Heart left ventricle (tissue), 16 donors: Measurements from ENCODE around the gene NCS1. TPM values are rescaled to one million over a fixed set of nuclear protein-coding genes. Genes with fewer than 3 reads are reported as not detected.
A peak's percentile ranks its signal among the peaks of the same experiment; 100 is the strongest.

Source experiments
- ATAC-seq, 4 donors: fragments of 200-7000 bp; cut with Tn5 transposase; one replicate each; pipeline ENCODE4 v1.9.1; 2020 to 2022; ENCODE audit warnings: moderate library complexity in 4 of 4, mild to moderate bottlenecking in 3 of 4, moderate number of reproducible peaks in 1 of 4
- DNase-seq, 5 donors: peaks; one replicate each; pipeline ENCODE4 v3.0.0-alpha.2; 2020
- H3K27ac ChIP-seq, 12 donors: fragments of 200-600 bp; sonication (generic) in 4 of 12; one replicate each; pipeline versions ENCODE4 v1.5.0 to v1.8.0; 2016 to 2022; ENCODE audit warnings: mild to moderate bottlenecking in 2 of 12
- H3K27me3 ChIP-seq, 9 donors: fragments of 200-600 bp; sonication (generic) in 2 of 9; one replicate each; pipeline versions ENCODE4 v1.5.1 to v1.8.0; 2016 to 2022; ENCODE audit warnings: mild to moderate bottlenecking in 3 of 9
- H3K36me3 ChIP-seq, 9 donors: fragments of 200-600 bp; sonication (generic) in 2 of 9; one replicate each; pipeline versions ENCODE4 v1.5.0 to v1.8.0; 2018 to 2022; ENCODE audit warnings: mild to moderate bottlenecking in 2 of 9
- H3K4me1 ChIP-seq, 12 donors: fragments of 200-600 bp; sonication (generic) in 4 of 12; one replicate each; pipeline versions ENCODE4 v1.5.0 to v1.8.0; 2016 to 2022; ENCODE audit warnings: mild to moderate bottlenecking in 3 of 12
- H3K4me3 ChIP-seq, 12 donors: fragments of 200-600 bp; sonication (generic) in 4 of 12; one replicate each; pipeline versions ENCODE4 v1.5.0 to v1.8.0; 2017 to 2022; ENCODE audit warnings: mild to moderate bottlenecking in 9 of 12, moderate library complexity in 4 of 12
- H3K9me3 ChIP-seq, 12 donors: fragments of 200-600 bp; sonication (generic) in 4 of 12; one replicate each; pipeline versions ENCODE4 v1.5.0 to v1.8.0; 2016 to 2022; ENCODE audit warnings: mild to moderate bottlenecking in 1 of 12
- CTCF ChIP-seq, 12 donors: fragments of 200-600 bp; sonication (generic) in 4 of 12; IDR thresholded peaks; one replicate each; pipeline versions ENCODE4 v1.5.0 to v1.8.0; 2018 to 2022; ENCODE audit warnings: antibody characterized with exemption in 12 of 12, mild to moderate bottlenecking in 5 of 12
- POLR2A ChIP-seq, 2 donors: fragments of 450-650 bp; IDR thresholded peaks; one replicate each; pipeline ENCODE4 v1.6.1; 2017; ENCODE audit warnings: antibody characterized with exemption in 2 of 2, mild to moderate bottlenecking in 2 of 2, moderate library complexity in 2 of 2
- WGBS, 4 donors: extraction: QIAGEN DNeasy Blood & Tissue Kit in 2 of 4; methylation state at CpG; one replicate each; pipeline versions ENCODE4 v1.1.5 to v1.1.7; 2013 to 2018; 5-methylcytosine and 5-hydroxymethylcytosine counted together
- intact Hi-C, 10 donors: fragments of 100-400 bp; cut with DNase I; formaldehyde crosslinking; loops; one replicate each; pipeline versions ENCODE4 v1.11.1 to v1.14.2; 2022
- polyA plus RNA-seq, 2 donors: library from polyadenylated mRNA; stranded (reverse); fragments of 200-250 nt; gene quantifications; one replicate each; pipeline ENCODE4 v1.2.3, GENCODE V29; 2013
- total RNA-seq, 9 donors: library from RNA; depleted of rRNA in 2 of 9; stranded (reverse); fragments of >200 nt in 2 of 9; fragmentation: NEBNext Ultra II Directional in 3 of 9; extraction: Animal tissue kit (Norgen Biotek cat#: 25700) in 3 of 9; gene quantifications; one replicate each; pipeline versions ENCODE4 v1.1.0 to v1.2.4, GENCODE V29; 2016 to 2023
- donor health status: ischemic (EF 13 %, LVEDD 7.1; RV severe dilation, severe dysfunction).
- donor health status: healthy with polysubstance abuse.
- donor health status: DM: no; HTN: yes; CAD: no.
- donor health status: DM: no; HTN: no; CAD: no.
- donor health status: ischemic (EF 25% LVEDD 6.9; RV normal size, moderate dysfunction).
- donor health status: ischemic (EF 25% LVEDD 5.7; RV mildly dilated, moderate dysfunction).
- donor health status: healthy.
- donor health status: DM: yes; HTN: yes; CAD: no.
- donor health status: ischemic (EF 35%, LVEDD 5.7; RV mildly dilated, moderate dysfunction).
- donor health status: nonischemic (EF 11% LVEDD 7.7; RV severe dilation, severe dysfunction).
- donor health status: DM: yes; HTN: yes; CAD: no.
- donor health status: PGD.
- donor health status: ischemic (EF 29% LVEDD 5.4; RV normal size, mild dysfunction).
- donor health status: nonischemic (EF 23%, LVEDD 6.1; RV moderate dilation, normal function).

Gene NCS1
- total and polyA plus RNA-seq, 11 donors: 2.3 to 15.9 (median 9.4) TPM

GRCh38 chr9:130186051-130186450 lies 13.8 kb downstream of the NCS1 start:
- DNase-seq (no peak), ATAC-seq (no peak)
- Histone ChIP-seq H3K4me3 (no peak overlapping the region), H3K27ac (peak overlapping the region in 4 of 12 donors; percentile 23 to 88 (median 48)), H3K27me3 (no peaks in the 10 kb centered on the region), H3K9me3 (no peaks in the 10 kb centered on the region), H3K36me3 (no peaks in the 10 kb centered on the region), H3K4me1 (peaks cover 0 to 35% (median 11%) of the 10 kb centered on the region in 12 donors)
- TF ChIP-seq CTCF (IDR thresholded peaks at IDR 0.05): no peak
- no peak for TF ChIP-seq POLR2A (IDR thresholded peaks at IDR 0.05)
- 64 to 87% (median 72%) methylated on average over 2 to 6 of the region's 6 CpGs for WGBS, 4 donors
- intact Hi-C loops: loop anchor here in 1 of 10 donors (5.0 kb wide), 1 partner anchor 79 kb away; no protein-coding TSS in a partner anchor

DNA sequence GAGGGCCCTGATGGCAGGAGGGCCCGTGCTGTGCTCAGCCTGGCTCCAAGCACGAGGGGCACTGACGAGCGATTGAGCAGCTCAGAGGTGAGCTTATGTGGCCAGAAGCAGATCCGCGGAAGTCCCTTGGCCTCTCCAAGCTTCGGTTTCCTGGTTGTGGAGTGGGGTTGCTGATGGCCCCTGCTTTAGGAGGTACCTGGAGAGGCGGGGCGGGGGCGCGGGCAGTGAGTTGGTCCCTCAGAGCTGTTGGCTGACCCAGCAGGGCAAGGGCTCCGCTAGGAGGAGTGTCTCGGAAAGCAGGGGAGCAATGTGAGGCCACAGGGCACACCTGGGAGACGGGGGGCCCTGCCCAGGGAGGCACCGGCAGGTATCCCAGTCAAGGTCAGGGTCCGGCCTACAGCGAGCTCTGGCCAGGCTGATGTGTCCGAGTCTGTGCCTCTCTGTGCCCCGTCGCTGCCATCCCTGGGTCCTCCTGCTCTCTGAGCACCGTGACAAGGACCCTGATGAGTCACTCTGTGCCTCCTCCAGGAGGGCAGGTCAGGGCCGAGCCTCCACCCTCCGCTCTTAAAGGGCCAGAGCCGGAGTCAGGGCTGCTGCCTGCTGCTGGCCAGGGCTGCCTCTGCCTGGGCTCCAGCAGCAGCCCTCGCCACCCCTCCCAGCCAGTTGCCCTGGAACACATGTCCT lies 14.8 kb downstream of the NCS1 start:
- WGBS, 4 donors: 75 to 87% (median 82%) methylated on average over 16 to 25 of the region's 25 CpGs
- DNase-seq: peak in 1 of 5 donors; percentile 59
- ATAC-seq: peak in 3 of 4 donors; percentile 62 to 91 (median 86)

DNA sequence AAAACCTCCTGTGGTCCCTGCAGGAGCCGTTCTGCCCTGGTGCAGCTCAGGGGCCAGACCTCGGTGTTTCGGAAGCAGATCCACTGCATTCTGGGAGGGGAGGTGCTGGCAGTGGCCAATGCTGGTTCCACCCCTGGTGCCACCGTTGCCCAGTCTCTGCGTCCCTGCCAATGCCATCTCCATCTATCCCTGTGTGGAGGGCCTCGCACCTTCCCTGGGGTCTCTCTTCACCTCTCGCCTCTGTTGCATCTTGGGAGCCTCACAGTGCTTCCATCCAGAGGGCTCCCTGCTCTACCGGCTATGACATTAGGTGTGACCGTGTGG lies 15.3 kb downstream of the NCS1 start:
- Histone ChIP-seq H3K36me3 (no peaks in the 10 kb centered on the region), H3K4me3 (peak overlapping the region in 2 of 12 donors; percentile 5 to 22), H3K4me1 (peaks cover 0 to 35% (median 11%) of the 10 kb centered on the region in 12 donors), H3K27me3 (no peaks in the 10 kb centered on the region), H3K27ac (peak overlapping the region in 2 of 12 donors; percentile 45 to 88), H3K9me3 (no peaks in the 10 kb centered on the region)
- DNase-seq (no peak), ATAC-seq (no peak)
- 71 to 80% (median 74%) methylated on average over 8 to 9 of the region's 9 CpGs for whole genome bisulfite sequencing, 4 donors
- intact Hi-C loops: loop anchor here in 1 of 10 donors (5.0 kb wide), 1 partner anchor 80 kb away; no protein-coding TSS in a partner anchor
- no peak for TF ChIP-seq CTCF (IDR thresholded peaks at IDR 0.05)
- no peak for TF ChIP-seq POLR2A (IDR thresholded peaks at IDR 0.05)

More for the DNA sequence above, 14.8 kb downstream of the NCS1 start:
- no peaks in the 10 kb centered on the region for H3K36me3 ChIP-seq
- H3K27ac ChIP-seq: peak overlapping the region in 2 of 12 donors; percentile 45 to 88
- H3K4me1 ChIP-seq: peaks cover 0 to 35% (median 11%) of the 10 kb centered on the region in 12 donors
- TF ChIP-seq POLR2A (IDR thresholded peaks at IDR 0.05): no peak
- TF ChIP-seq CTCF (IDR thresholded peaks at IDR 0.05): no peak
- intact Hi-C loops: loop anchor here in 1 of 10 donors (5.0 kb wide), 1 partner anchor 80 kb away; no protein-coding TSS in a partner anchor
- peak overlapping the region in 4 of 12 donors; percentile 5 to 28 (median 18) for H3K4me3 ChIP-seq
- H3K9me3 ChIP-seq: no peaks in the 10 kb centered on the region
- no peaks in the 10 kb centered on the region for H3K27me3 ChIP-seq

DNA sequence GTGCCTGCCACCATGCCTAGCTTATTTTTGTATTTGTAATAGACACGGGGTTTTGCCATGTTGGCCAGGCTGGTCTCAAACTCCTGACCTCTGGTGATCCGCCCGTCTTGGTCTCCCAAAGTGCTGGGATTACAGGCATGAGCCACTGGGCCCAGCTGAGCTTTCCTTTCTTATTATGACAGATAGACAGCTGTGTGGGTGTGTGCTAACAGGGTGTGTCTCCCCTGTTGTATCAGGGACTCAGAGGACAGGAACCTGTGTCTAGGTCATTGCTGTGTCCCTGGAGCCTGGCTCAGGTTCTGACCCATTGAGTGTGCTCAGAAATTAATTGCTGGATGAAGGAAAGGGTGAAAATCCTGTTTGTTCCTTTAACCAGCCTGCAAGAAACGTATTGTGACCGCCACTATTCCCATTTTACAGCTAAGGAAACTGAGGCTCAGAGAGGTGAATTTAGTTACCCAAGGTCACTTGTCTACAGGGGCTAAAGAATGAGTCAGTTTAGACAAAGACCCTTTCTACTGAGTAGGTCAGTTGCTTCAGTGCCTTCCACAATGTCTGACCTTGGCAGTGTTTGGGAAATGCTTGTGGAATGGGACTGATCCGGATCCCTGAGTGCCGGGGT lies 16.8 kb downstream of the NCS1 start:
- intact Hi-C loops: loop anchor here in 1 of 10 donors (5.0 kb wide), 1 partner anchor 82 kb away; no protein-coding TSS in a partner anchor
- DNase-seq: no peak
- Histone ChIP-seq H3K4me3 (no peak overlapping the region), H3K27me3 (no peaks in the 10 kb centered on the region), H3K27ac (peak overlapping the region in 1 of 12 donors; percentile 88), H3K9me3 (no peaks in the 10 kb centered on the region), H3K4me1 (peaks cover 0 to 24% (median 4%) of the 10 kb centered on the region in 12 donors), H3K36me3 (no peaks in the 10 kb centered on the region)
- no peak for TF ChIP-seq CTCF (IDR thresholded peaks at IDR 0.05)
- no peak for TF ChIP-seq POLR2A (IDR thresholded peaks at IDR 0.05)
- WGBS, 4 donors: 90 to 94% (median 93%) methylated on average over 7 of the region's 7 CpGs
- no peak for ATAC-seq
